K562 (cell line): ENCODE data around the gene CACTIN. TPM values are rescaled to one million over a fixed set of nuclear protein-coding genes. Genes with fewer than 3 reads are reported as not detected.

ENCODE experiments used
- ASH1L ChIP-seq: fragments of 450-650 bp; IDR thresholded peaks from 2 replicates; pipeline ENCODE4 v1.6.1; 2018; ENCODE audit warnings: borderline replicate concordance, mild to moderate bottlenecking, low read depth; ENCODE audit not compliant: partially characterized antibody
- CHD4 ChIP-seq: fragments of 200-600 bp; sonication (generic); IDR thresholded peaks from 3 replicates; pipeline ENCODE4 v1.6.1; 2012; ENCODE audit warnings: low read depth, mild to moderate bottlenecking, mixed read lengths, low read length, inconsistent platforms; ENCODE audit not compliant: insufficient read depth, insufficient replicate concordance, poor library complexity, severe bottlenecking
- ETS1 ChIP-seq: conservative IDR thresholded peaks from 2 replicates; pipeline ENCODE4 v1.6.1; 2011; ENCODE audit warnings: low read depth, mild to moderate bottlenecking, low read length; ENCODE audit not compliant: control insufficient read depth
- HDAC1 ChIP-seq, 2 experiments: fragments of 450-650 bp; IDR thresholded peaks; 2 replicates each; pipeline ENCODE4 v1.6.1; 2016 to 2017; ENCODE audit warnings: inconsistent platforms in 1 of 2, mild to moderate bottlenecking in 1 of 2, moderate library complexity in 1 of 2
- MEF2A ChIP-seq: IDR thresholded peaks from 2 replicates; pipeline ENCODE4 v1.6.1; 2011; ENCODE audit warnings: low read depth, mild to moderate bottlenecking, low read length, moderate library complexity; ENCODE audit not compliant: control insufficient read depth
- REST ChIP-seq, 2 experiments: fragments of 450-650 bp; formaldehyde crosslinking in 1 of 2; IDR thresholded peaks; 2 replicates each; pipeline versions ENCODE4 v1.4.0 to v1.6.1; 2014 to 2020; ENCODE audit warnings: mild to moderate bottlenecking in 2 of 2, borderline replicate concordance in 1 of 2, low read depth in 1 of 2
- SNAPC5 ChIP-seq: fragments of 250-450 bp; sonication (Bioruptor Pico); IDR thresholded peaks from 2 replicates; pipeline ENCODE4 v1.8.0; 2021; ENCODE audit warnings: moderate library complexity, mild to moderate bottlenecking, inconsistent platforms
- TOE1 ChIP-seq, 2 experiments: fragments of 450-650 bp in 1 of 2; sonication (generic) in 1 of 2; formaldehyde crosslinking in 1 of 2; IDR thresholded peaks; 2 replicates each; pipeline versions ENCODE4 v1.7.1 to v1.8.0; 2016 to 2022; ENCODE audit warnings: borderline replicate concordance in 2 of 2, mild to moderate bottlenecking in 2 of 2, antibody characterized with exemption in 1 of 2, inconsistent platforms in 1 of 2, low read depth in 1 of 2, missing genetic modification reagents in 1 of 2, moderate library complexity in 1 of 2
- YY1 ChIP-seq, 3 experiments: IDR thresholded peaks; 2 replicates each; pipeline ENCODE4 v1.6.1; 2011; ENCODE audit warnings: low read length in 2 of 3, mild to moderate bottlenecking in 2 of 3, moderate library complexity in 2 of 3, borderline replicate concordance in 1 of 3, control low read depth in 1 of 3, low read depth in 1 of 3; ENCODE audit not compliant: insufficient read depth in 3 of 3, insufficient replicate concordance in 2 of 3, control insufficient read depth in 1 of 3, insufficient read length in 1 of 3; ENCODE audit errors: extremely low read depth in 1 of 3
- ZBTB33 ChIP-seq: sonication (generic); formaldehyde crosslinking; IDR thresholded peaks from 2 replicates; pipeline ENCODE4 v1.8.1; 2023; ENCODE audit warnings: mild to moderate bottlenecking, missing genetic modification reagents
- ZFP1 ChIP-seq: fragments of 450-650 bp; formaldehyde crosslinking; IDR thresholded peaks from 2 replicates; pipeline ENCODE4 v1.4.0; 2020; ENCODE audit warnings: mild to moderate bottlenecking, mixed read lengths
- ZNF263 ChIP-seq: sonication (generic); formaldehyde crosslinking; IDR thresholded peaks from 2 replicates; pipeline ENCODE4 v1.8.0; 2022; ENCODE audit warnings: mild to moderate bottlenecking, missing genetic modification reagents, borderline replicate concordance
- polyA plus RNA-seq, 8 experiments: library from polyadenylated mRNA; depleted of rRNA in 4 of 8; stranded (reverse) in 5 of 8; unstranded in 3 of 8; fragments of >200 nt; fragmentation: Nextera tagmentation in 2 of 8; fragmentation: Illumina TruSeq in 1 of 8; extraction: Ambion mirVana in 2 of 8; extraction: Trizol in 1 of 8; gene quantifications; 2 replicates each; pipeline versions ENCODE4 v1.2.1 to v1.2.3, GENCODE V29; 2011 to 2014; ENCODE audit warnings: inconsistent platforms in 1 of 8, missing spikeins in 1 of 8
- total RNA-seq, 7 experiments: library from RNA; depleted of rRNA in 6 of 7; stranded (reverse); fragments of >200 nt in 6 of 7; fragmentation: Illumina TruSeq in 2 of 7; extraction: Trizol in 2 of 7; gene quantifications; 2 replicates each; pipeline versions ENCODE4 v1.2.1 to v1.2.3, GENCODE V29; 2011 to 2021; ENCODE audit warnings: low replicate concordance in 1 of 7

The CACTIN gene
- total and polyA plus RNA-seq, 9 of the 15 experiments (the other 6 are each of a cell fraction or from before 2014, with no cell fraction given): 0.15 to 49.2 (median 15.0) TPM

GRCh38 chr19:3573162-3573857 is 53.3 kb downstream of the CACTIN start (continued):
- TF ChIP-seq ZBTB33 (CRISPR knock-in tag): no peak
- no peak for TF ChIP-seq TOE1 (IDR thresholded peaks at IDR 0.05; ENCODE audit: borderline replicate concordance)
- TF ChIP-seq TOE1 (CRISPR knock-in tag; IDR thresholded peaks at IDR 0.05; ENCODE audit: borderline replicate concordance, low read depth): no peak
- TF ChIP-seq REST (IDR thresholded peaks at IDR 0.05; ENCODE audit: borderline replicate concordance): no peak
- TF ChIP-seq REST (CRISPR knock-in tag; IDR thresholded peaks at IDR 0.05; ENCODE audit: low read depth): no peak
- TF ChIP-seq ZFP1 (CRISPR knock-in tag): no peak
- no peak for TF ChIP-seq SNAPC5 (CRISPR knock-in tag)
- no peak for TF ChIP-seq MEF2A
- no peak for TF ChIP-seq CHD4
- TF ChIP-seq YY1 (IDR thresholded peaks at IDR 0.05; ENCODE audit: borderline replicate concordance in 1 of 3, control insufficient read depth in 1 of 3, extremely low read depth in 1 of 3, insufficient read depth in 3 of 3, insufficient read length in 1 of 3, insufficient replicate concordance in 2 of 3, low read depth in 1 of 3, low read length in 2 of 3): peak; percentile 5 to 85 (median 69)
- TF ChIP-seq ETS1: 0 out of 2 replicates have a peak, but pooled peaks have one; percentile 21
- 0 out of 4 replicates have a peak, but pooled peaks of 1 of the 2 experiments have one; percentile 67 for TF ChIP-seq HDAC1 (IDR thresholded peaks at IDR 0.05)
- TF ChIP-seq ZNF263: 0 out of 2 replicates have a peak, but pooled peaks have one; percentile 19
- no peak for TF ChIP-seq ASH1L
